Mucosa of descending colon (tissue), 3 donors: Measurements from ENCODE around the gene KIAA0232. TPM values are rescaled to one million over a fixed set of nuclear protein-coding genes. Genes with fewer than 3 reads are reported as not detected.

Experiments used
- ATAC-seq: fragments of 200-7000 bp; cut with Tn5 transposase; one replicate; pipeline ENCODE4 v1.9.1; 2020; ENCODE audit warnings: mild to moderate bottlenecking, moderate library complexity
- DNase-seq, 3 donors: peaks; one replicate each; pipeline ENCODE4 v3.0.0-alpha.2; 2020
- H3K36me3 ChIP-seq: fragments of 200-600 bp; one replicate; pipeline ENCODE4 v1.8.0; 2021; ENCODE audit warnings: low read depth, mild to moderate bottlenecking
- H3K4me1 ChIP-seq: fragments of 200-600 bp; one replicate; pipeline ENCODE4 v1.8.0; 2021; ENCODE audit warnings: low read depth, mild to moderate bottlenecking
- H3K4me3 ChIP-seq: fragments of 200-600 bp; one replicate; pipeline ENCODE4 v1.8.0; 2021; ENCODE audit warnings: mild to moderate bottlenecking
- H3K9me3 ChIP-seq: fragments of 200-600 bp; one replicate; pipeline ENCODE4 v1.8.0; 2021; ENCODE audit warnings: mild to moderate bottlenecking
- intact Hi-C, 2 donors: fragments of 100-400 bp; cut with DNase I in 1 of 2; cut with micrococcal nuclease in 1 of 2; formaldehyde crosslinking; loops; one replicate each; pipeline versions ENCODE4 v1.11.0 to v1.11.1; 2022; cut with DNase I, micrococcal nuclease
- total RNA-seq, 3 donors: library from RNA; stranded (reverse); fragmentation: NEBNext Ultra II Directional in 2 of 3; extraction: Animal tissue kit (Norgen Biotek cat#: 25700) in 2 of 3; gene quantifications; one replicate each; pipeline versions ENCODE4 v1.2.1 to v1.2.4, GENCODE V29; 2021 to 2023
- TF ChIP-seq, protein P1 (sequence below): fragments of 200-600 bp; IDR thresholded peaks from one replicate; pipeline ENCODE4 v1.8.0; 2022; ENCODE audit warnings: antibody characterized with exemption, mild to moderate bottlenecking
- donor health status: DM: no; HTN: no; CAD: no; lungs with moderate emphysema.
- donor health status: DM: no; HTN: no; CAD: no.
- donor health status: DM: no; HTN: yes; CAD: no.

The KIAA0232 gene
- total RNA-seq, 3 donors from 2014 or later: 31.5 to 47.4 (median 46.6) TPM

DNA sequence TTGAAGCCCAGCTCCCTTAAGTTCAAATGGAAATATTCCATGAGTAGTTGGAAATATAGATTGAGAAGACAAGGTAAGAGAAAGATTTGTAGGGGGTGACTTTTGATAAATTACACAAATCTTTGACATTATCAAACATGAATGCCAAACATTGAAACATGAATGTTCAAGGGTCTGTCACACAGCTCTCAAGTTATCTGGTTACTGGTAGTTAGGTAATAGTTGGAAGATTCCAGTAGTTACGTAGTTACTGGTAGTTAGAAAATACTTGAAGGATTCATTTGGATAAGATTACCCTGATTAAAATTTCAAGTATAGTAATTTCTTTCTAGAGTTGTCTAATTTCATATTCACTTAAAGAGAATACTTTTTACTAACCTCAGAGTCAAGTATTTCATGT, 20.7 kb downstream of the KIAA0232 start:
- Histone ChIP-seq H3K4me3 (no peak overlapping the region), H3K36me3 (no peaks in the 10 kb centered on the region), H3K9me3 (no peaks in the 10 kb centered on the region), H3K4me1 (peaks cover 21% of the 10 kb centered on the region)
- no peak for ATAC-seq
- DNase-seq: no peak
- TF ChIP-seq, protein P1, sequence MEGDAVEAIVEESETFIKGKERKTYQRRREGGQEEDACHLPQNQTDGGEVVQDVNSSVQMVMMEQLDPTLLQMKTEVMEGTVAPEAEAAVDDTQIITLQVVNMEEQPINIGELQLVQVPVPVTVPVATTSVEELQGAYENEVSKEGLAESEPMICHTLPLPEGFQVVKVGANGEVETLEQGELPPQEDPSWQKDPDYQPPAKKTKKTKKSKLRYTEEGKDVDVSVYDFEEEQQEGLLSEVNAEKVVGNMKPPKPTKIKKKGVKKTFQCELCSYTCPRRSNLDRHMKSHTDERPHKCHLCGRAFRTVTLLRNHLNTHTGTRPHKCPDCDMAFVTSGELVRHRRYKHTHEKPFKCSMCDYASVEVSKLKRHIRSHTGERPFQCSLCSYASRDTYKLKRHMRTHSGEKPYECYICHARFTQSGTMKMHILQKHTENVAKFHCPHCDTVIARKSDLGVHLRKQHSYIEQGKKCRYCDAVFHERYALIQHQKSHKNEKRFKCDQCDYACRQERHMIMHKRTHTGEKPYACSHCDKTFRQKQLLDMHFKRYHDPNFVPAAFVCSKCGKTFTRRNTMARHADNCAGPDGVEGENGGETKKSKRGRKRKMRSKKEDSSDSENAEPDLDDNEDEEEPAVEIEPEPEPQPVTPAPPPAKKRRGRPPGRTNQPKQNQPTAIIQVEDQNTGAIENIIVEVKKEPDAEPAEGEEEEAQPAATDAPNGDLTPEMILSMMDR: no peak
- intact Hi-C loops: no loop called here

DNA sequence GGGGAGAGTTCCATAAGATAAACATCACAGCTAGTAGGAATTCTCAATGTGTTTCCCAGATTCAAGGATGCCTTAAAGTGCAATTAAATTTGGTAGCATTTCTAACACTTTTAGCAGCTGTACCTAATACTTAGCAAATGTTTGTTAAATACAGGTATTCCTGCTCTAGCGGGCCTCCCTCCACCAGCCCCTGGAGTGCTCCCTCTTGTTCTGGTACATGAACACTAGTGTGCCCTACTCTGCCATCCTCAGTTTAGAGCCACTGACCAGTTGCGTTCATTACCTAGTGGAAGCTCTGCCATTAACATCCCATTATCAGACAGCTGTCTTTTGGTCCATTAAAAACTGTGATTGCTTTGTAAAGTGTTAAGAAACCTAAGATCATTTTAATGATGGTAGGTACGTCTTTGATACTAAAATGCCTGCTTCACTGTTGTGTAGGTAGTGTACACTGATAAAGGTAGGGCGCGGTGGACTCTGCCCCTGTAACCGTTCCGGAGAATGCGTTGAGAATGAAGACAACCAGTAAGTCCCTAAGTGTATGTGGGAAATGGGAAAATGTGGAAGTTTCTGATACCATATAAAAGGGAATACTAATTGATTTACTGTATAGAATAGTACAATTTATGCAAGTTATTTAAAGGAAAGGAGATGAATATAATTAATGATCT, 21.7 kb downstream of the KIAA0232 start:
- H3K4me3 ChIP-seq: no peak overlapping the region
- no peaks in the 10 kb centered on the region for H3K36me3 ChIP-seq
- peaks cover 21% of the 10 kb centered on the region for H3K4me1 ChIP-seq
- intact Hi-C loops: no loop called here
- ATAC-seq: peak; percentile 95
- TF ChIP-seq, protein P1: no peak
- no peaks in the 10 kb centered on the region for H3K9me3 ChIP-seq
- DNase-seq: peak in 2 of 3 donors; percentile 63 to 74

DNA sequence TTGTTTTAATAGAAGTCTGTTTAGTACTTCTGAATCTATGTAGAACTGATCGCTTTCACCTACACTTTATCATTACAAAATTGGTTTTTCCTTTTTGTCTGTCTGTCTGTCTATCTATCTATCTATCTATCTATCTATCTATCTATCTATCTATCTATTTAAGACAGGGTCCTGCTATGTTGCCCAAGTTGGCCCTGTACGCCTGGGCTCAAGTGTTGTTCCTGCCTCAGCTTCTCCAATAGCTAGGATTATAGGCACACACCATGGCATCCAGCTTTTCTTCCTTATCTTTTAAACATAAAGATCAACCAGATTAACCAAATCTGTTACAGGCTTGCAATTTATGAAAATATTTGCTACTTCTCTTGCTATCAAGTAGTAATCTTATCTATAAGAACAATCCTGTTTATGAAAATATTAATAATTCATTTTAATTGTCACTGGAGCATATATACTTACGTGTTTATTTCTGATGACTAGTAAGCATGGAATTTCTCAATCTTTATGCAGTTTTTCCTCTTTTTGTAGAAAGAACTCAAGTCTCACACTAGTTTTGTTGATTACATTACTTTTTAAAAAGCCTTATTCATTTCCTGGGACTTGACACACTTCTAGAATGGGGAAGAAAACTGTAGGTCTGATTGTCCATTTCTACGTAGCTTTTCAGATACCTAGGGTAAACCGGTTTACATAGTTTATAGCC, 24.5 kb downstream of the KIAA0232 start:
- DNase-seq (no peak), ATAC-seq (peak; percentile 11)
- Histone ChIP-seq H3K9me3 (no peaks in the 10 kb centered on the region), H3K4me3 (no peak overlapping the region), H3K36me3 (no peaks in the 10 kb centered on the region), H3K4me1 (peaks cover 21% of the 10 kb centered on the region)
- intact Hi-C loops: no loop called here
- TF ChIP-seq, protein P1: no peak

DNA sequence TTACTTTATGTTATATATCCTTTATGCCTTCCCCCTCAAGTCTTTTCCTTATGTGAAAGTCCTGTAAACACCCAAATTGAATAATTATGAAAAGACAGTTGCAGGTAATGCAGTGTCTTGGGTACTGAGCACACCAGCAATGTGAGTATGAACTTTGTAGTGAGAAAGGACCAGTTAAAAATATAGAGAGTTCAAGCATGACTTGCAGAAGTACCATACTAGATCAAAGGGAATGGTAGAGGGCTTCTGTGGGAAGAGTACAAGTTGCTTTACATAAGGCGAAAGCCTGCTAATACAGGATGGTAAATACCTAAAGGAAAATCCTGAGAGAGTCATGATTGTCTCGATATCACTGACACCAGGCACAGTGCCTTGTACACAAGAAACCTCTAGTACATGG, 25.7 kb downstream of the KIAA0232 start:
- intact Hi-C loops: no loop called here
- Histone ChIP-seq H3K4me3 (no peak overlapping the region), H3K9me3 (no peaks in the 10 kb centered on the region), H3K36me3 (no peaks in the 10 kb centered on the region), H3K4me1 (peaks cover 18% of the 10 kb centered on the region)
- no peak for DNase-seq
- ATAC-seq: no peak
- TF ChIP-seq, protein P1: no peak

DNA sequence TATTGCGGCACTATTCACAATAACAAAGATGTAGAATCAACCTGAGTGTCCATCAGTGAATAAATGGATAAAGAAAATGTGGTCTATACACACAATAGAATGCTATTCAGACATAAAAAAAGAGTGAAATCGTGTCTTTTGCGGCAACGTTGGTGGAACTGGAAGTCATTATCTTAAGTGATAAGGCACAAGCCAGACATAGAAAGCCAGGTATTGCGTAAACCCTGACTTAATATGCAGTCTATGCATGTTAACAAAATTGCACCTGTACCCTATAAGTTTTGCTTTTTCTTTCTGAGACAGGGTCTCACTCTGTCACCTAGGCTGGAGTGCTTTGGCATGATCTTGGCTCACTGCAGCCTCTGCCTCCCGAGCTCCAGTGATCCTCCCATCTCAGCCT, 28.6 kb downstream of the KIAA0232 start:
- peaks cover 3% of the 10 kb centered on the region for H3K4me1 ChIP-seq
- TF ChIP-seq, protein P1: no peak
- H3K9me3 ChIP-seq: no peaks in the 10 kb centered on the region
- no peak for DNase-seq
- H3K36me3 ChIP-seq: no peaks in the 10 kb centered on the region
- intact Hi-C loops: no loop called here
- no peak overlapping the region for H3K4me3 ChIP-seq
- ATAC-seq: no peak
